ENCODE measurements around the gene CGNL1.

The CGNL1 gene

DNA sequence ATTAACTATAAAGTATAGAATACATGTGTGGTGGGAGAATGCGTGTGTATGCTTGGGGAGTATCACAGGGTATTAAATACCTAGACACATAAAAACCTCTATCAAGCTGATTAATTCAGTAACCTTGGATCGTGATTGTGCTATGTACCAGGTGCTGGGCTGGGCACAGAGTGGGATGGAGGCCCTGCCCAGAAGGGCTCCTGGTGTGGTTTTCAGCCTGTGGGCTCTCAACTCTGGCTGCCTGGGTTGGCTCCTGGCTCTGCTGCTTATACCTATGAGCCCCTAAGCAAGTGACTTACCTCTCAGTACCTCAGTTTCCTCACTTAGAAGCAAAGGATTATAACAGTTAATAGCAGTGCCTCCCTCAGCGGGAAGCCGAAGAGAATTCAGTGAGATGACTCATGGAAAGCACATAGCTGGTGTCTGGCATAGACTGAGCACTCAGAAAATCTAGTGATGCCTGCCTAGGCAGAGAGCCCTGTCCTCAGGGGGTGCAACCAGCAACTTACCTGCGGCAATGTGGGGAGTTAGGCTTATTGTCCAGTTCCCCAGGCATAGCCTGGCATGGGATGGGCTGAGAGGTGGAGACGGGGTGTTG, 124.8 kb downstream of the CGNL1 start:
- DNase-seq (ENCODE audit: low spot score) = no peak

DNA sequence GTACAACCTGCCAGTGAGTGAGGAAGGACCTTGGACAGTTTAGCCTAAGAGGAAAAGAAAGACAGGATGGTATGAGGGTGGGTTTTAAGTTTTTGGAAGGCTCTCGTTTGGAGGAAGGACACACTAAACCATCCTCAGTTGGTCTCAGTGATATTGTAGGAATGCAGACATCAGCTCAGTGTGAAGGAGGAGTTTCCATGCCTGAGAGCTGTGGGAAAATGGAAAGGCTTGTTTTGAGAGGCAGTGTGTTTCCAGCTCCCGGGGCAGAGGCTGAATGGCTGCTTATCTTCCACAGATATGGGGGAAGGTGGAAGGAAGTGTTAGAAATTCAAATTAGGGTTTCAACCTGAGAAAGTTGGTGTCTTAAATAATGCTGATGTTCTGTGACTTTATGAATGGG, 125.8 kb downstream of the CGNL1 start:
- no peak for DNase-seq (ENCODE audit: low spot score)

DNA sequence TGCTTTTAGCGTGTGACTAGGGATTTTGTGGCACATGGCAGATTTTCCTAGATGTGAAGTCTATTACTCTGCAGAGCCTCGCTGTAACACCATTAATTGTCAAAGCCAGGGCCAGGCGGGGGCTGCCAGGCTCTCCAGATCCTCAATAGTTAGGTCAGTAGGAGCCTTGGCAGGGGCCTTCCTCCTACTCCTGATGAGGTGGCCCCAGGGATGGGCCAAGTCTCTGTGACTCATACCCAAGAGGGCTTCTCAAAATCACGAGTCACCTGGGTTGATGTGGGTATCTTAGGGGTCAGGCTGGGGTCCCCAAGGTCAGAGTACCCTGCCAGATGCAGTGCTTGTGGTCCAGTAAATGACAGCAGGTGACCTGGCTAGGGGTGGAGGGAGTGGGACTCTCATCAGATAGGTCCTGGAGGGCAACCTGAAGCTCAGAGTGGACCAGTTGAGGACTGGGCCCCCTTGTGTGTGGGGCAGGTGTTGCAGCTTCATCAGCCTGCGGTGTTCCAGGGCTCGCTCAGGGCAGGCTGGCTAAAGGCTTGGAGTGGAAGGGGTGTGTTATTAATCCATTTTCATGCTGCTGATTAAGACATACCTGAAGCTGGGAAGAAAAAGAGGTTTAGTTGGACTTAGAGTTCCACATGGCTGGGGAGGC, 126.9 kb downstream of the CGNL1 start:
- no peak for DNase-seq (ENCODE audit: low spot score)

DNA sequence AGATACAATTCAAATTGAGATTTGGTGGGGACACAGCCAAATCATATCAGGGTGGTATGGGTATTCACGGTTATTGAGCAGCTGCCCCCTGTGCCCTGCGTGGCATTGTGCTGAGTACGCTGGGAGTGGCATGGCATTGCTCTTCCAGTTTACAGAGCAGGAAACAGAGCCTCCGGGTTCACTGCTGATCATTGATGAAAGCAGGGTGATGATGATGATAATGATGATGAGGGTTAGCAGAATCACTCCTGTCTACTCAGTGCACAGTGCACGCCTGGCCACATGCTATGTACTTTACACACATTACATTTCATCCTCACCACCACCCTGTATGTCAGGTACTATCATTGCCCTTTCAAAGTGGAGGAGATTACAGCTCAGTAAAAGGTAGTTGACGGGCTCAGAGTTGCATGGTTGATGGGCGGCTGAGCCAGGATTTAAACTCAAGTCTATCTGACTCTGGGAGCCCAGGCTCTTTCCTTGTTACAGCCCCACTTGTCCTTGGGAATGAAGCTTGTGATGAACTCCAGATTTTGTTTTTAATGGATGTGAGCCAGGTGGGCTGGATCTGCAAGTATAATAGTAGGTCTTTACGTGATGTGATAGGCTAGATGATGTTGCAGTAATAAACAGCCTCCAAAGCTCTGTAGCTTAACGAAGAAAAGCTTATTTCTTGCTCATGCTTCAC, 127.8 kb downstream of the CGNL1 start:
- no peak for DNase-seq (ENCODE audit: low spot score)

DNA sequence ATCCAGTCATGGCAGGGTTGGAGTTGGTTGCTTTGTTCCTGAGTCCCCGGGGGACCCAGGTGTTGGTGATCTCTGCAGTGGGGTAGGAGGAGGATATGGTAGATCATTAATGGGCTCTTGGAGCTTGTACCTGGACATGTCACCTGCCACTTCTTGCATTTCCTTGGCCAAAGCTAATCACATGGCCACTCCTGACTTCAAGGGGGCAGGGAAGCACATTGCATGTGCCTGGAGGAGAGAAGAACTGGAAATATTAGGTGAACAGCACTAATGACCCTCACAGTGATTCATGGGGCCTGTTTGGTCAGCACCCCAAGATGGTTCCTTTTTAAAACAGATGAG, 128.3 kb downstream of the CGNL1 start:
- no peak for DNase-seq (ENCODE audit: low spot score)

DNA sequence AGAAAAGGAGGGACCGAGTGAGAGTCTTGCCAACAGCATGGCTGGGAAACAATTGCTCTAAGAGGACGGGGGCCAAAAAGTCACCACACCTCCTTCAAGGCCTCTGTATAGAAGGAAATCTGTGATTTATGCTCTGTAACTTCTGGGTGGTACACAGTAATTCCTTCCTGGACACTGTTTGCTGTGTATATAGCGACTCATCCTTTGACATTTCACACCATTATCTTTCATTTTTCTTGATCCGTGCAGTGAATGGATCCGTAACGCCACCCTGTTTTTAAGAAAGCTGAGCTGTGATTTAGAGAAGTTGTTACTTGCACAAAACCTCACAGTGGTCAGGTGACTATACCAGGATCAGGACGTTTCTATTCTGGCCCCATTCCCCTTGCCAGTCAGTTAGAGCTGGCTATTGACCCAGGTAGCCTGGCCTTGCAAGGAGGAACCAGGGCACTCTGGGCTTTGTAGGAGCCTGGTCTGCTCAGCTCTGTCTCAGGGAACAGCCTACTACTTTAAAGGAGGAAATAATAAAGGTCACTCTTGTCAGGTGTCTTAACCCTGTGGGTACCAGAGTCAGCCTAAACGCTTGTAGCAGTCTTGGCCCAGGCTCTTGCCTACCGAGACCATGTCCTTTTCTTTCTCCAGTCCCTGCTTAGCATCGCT, 128.9 kb downstream of the CGNL1 start:
- DNase-seq (ENCODE audit: low spot score) = no peak

DNA sequence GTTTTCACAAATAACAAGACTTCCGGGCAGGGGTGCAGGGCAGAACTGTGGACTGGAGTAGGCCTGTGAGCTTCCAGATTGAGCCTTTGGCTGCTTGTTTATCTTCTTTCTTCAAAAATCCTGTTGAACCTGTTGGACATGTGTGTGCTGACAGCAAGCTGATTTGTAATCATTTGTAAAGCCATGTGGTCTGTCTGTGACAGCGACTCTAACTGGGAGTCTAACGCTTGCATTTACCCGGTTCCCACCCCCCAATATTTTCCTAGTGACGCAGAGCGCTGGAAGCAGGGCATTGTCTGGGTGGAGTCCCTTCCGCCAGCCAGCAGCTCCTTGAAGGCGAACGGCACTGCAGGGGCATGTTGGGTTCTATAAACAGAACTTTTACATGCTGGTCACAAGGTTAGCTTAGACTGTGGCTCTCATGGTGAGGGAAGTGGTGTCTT, 129.7 kb downstream of the CGNL1 start:
- DNase-seq (ENCODE audit: low spot score) = no peak

DNA sequence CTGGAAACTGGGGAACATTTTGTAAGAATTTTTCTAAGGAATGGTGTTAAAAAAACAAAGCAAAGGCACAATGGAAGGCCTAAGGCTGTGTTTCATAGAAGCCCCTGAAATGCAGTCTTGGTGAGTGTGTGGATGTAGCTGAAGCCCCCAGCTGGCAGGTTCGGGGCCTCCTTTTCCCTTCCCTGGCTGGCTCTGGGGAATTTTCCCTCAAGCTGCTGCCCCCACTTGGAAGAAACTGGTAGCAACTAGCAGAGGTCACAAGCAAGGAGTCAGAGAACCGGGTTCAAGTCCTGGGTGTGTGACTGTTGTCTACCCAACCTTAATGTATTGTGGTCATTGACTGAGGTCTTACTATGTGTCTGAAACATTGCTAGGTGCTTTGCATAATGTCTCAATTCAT, 130.1 kb downstream of the CGNL1 start:
- no peak for DNase-seq (ENCODE audit: low spot score)

DNA sequence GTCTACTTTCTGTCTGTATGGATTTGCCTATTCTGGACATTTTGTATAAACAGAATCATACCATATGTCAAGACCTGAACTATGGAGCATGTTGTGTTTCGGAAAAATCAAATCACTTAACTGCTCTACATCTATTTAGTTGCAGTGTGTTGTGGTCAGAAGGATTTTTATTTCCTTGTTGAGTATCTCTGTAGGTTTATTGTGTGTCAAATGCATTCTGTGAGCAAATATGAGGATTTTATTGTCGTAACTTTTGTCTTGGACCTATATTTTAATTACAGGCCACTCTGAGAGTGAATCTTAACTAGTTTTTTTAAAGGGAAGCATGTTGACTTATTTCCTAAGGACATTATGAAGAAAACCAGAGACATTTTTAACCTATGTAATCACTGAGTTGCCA, 130.8 kb downstream of the CGNL1 start:
- DNase-seq (ENCODE audit: low spot score) = no peak

DNA sequence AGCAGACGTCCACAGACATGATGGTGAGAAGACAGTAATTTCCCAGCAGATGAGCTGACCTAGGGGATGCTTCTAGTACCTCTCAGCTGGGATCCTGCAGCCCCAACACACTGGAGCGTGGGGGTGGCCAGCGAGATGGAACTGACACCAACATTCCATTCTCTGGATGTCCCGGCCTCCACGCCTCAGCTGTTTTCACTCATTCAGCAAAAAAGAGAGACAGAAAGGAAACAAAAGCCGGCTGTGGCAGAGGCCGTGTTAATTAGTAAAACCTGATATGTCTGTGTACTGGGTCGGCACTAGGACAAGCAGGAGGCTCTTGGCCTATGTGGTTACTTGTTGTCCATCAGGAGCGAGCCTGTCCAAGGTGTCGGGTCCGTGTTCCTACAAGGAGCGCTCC, 132.8 kb downstream of the CGNL1 start:
- no peak for DNase-seq (ENCODE audit: low spot score)

DNA sequence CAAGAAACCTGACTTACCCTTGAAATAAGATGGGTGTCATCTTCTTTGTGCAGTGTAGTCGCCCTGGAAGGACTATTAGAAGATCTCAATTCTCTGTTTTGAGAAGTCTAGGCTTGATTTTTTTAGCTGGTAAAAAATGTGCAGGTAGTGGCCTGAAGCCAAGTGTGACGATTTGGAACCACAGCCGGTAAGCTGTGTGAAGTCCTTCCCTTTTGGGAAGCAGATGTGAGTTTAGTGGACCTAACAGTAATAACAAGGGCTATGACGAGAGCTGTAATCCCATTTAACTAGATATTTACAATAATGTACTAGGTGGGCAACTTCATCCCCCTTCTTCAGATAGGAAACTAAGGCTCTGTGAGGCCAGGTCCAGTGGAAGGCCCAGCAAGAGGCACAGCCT, 133.7 kb downstream of the CGNL1 start:
- no peak for DNase-seq (ENCODE audit: low spot score)

DNA sequence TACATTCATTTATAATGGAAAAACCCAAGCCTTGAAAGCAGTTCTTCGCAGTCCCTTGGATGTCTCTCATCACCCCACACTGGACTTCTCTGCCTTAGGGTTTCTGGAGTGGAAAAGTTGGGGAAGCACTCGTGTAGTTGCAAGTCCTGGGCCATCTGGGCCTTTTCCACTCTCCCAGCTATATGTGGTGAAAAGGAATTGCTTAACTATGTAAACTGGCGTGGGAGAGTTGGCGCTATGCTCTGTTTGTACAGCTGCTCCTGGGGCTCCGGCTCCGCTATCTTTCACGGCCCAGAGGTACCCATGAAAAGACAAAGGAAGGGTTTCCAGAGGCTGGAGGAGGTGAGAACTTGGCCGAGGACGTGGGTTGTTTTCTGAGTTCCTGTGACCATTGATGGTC, 134.3 kb downstream of the CGNL1 start:
- no peak for DNase-seq (ENCODE audit: low spot score)

DNA sequence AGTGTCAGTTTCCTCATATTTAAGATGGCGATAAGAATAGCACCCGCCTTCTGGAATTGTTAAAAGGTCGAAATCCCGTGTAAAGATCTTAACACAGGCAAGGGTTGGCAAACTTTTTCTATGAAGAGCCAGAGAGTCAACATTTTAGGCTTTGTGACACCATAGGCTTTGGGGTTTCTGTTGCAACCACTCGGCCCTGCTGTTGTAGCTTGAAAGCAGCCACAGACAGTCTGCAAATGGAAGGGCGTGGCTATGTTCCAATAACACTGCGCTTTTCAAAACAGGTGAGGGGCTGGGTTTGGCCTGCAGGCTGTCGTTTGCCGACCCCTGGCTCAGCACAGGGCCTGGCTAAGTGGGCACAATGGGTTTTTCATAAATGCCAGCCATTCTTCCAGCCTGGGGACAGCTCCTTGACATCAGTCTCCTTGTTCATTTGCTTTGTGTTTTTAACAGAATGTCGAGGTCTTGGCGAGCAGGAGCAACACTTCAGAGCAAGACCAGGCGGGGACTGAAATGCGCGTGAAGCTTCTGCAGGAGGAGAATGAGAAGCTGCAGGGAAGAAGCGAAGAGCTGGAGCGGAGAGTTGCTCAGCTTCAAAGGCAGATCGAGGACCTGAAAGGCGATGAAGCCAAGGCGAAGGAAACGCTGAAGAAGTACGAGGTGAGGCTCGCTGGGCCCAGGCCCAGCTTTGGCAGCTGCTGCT, 140.2 kb downstream of the CGNL1 start:
- no peak for DNase-seq (ENCODE audit: low spot score)

DNA sequence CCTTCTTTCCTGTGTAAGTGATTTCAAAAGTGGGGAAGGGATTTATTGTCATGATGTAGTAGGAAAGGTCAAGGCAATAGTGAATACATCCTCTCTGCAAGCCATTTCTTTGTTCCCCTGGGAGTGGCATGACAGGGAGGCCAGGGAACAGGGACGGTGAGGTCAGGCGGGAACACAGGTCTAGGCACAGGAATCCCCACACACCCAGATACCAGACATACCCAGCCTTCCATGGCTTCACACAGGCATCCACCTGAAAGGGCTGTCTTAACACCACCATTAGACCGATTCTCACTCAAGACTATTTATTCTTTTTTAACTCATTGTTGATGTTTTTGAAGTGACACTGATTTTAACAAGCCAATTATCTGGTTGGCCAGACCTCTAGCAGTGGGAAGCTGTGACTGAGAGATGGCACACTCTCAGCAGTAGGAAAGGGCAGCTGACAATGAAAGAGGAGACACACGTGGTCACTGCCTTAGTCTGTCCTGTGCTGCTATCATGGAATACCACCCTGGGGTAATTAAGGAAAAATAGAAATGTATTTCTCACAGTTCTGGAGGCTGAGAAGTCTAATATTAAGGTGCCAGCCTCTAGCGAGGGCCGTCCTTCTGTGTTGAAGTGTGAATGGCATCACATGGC, 140.8 kb downstream of the CGNL1 start:
- no peak for DNase-seq (ENCODE audit: low spot score)

DNA sequence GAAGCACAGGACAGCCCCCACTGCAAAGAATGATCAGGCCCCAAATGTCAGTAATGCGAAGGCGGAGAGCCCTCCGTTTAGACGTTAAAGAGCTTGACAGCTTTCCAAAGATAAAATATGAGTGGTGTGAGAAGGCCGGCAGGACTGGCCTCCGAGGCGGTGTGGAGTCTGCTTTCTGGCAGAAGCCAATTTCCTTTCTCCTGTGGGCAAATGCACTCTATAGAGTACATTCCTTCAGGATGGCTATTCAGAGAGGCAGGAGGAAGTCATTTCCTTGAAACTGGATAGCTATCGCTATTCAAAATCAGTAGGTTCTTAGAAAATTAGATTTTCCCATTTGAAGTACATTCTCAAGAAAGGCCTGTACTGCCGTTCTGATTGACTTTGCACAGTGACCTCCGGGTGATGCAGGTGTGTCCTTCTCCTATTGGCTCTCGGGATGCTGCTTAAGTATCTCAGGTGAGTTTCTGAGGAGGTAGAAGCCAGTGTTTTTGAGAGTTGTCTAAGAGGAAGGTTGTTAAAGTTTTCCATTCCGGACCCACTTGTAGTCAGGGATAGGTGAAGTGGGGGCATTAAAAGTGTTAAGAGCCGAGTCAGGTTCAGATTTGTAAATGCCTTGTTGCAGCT, 142.6 kb downstream of the CGNL1 start:
- no peak for DNase-seq (ENCODE audit: low spot score)

DNA sequence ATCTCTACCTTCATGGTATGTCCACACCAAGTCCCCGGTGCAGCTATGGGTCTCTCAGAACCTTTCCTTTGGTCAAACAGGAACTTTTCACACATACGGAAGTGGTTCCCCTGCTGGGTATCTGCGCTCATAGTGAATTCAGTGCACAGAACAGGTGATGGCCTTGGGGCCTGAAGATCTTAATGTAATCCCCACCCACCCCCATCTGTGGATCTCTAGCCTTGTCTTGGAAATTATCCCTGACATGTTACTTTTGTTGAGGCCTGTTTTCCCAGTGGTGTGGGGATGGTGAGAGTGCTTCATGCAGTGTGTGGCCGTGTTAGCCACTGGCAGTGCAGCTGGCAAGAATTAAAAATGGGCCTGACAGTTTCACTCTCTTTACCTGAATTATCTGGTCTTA, 143.5 kb downstream of the CGNL1 start:
- no peak for DNase-seq (ENCODE audit: low spot score)

DNA sequence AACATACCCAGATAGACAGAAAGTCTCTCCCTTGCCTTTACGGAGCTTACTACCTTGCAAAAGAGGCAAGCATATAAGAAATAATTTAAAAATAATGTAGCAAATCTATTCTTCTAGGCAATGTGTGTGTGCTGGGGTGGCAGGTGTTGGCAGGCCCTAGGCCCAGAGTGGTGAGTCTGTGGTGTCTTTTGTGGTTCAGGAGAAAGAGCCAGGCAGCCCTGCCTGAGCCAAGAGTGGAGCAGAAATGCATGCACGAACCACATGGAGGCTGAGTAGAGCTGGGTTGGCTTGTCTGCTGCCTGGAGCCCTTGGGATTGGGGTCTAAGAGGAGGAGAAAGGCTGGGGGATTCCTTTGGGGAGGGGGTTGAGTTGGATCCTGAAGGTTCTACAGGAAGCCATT, 145.2 kb downstream of the CGNL1 start:
- no peak for DNase-seq (ENCODE audit: low spot score)

DNA sequence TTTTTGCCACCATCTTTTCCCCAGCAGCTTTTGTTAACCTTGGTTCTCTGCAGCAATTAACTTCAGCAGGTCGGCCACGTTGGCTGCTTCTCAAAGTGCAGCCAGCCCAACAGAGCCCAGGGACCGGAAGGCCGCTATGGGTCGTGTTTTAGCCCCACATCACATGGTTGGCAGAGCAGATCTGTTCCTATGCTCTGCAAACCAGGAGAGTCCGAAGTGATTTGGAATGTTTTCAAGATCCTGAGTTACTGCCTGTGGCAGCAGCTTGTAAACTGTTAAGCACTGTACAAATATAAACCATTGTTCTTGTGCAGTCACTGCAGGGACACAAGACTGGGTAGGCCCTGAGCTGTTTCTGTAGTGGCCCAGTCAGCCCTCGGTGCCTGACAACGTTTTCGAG, 145.8 kb downstream of the CGNL1 start:
- no peak for DNase-seq (ENCODE audit: low spot score)

DNA sequence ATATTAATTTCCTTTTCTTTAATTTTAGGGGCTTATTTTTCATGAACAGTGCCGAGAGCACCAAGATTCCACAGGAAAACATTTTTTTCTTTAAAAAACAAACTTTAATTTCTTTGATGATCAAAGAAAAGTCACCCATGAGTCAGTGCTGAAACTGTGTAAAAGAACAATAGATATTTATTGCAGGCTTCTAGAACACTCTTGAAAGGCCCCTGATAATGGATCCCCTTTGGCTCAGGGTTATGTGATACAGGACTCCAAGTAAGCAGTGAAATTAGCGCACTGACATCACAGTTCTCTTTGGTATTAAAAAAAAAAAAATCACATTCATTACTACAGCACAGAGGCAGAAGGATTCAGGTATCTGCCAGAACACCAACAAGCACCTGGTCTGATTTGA, 149.3 kb downstream of the CGNL1 start:
- DNase-seq (ENCODE audit: low spot score) = no peak

DNA sequence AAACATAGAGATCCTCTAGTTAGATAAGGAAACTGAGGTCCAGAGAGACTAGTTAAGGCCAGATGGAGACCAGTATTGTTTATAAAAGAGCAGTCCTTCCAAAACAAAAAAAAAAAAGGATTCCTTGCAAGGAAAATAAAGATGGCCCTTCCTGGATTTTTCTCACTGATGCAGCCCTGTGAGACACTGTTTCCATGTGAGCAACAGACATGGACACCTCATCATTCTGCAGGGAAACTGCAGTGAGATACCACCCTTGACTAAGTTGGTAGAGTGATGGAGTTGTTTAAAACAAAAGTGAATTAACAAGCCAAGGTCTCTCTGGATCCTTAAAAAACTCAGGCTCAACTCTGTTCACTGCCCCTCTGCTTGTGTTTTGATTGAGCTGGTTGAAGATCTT, 149.8 kb downstream of the CGNL1 start:
- DNase-seq (ENCODE audit: low spot score) = no peak

DNA sequence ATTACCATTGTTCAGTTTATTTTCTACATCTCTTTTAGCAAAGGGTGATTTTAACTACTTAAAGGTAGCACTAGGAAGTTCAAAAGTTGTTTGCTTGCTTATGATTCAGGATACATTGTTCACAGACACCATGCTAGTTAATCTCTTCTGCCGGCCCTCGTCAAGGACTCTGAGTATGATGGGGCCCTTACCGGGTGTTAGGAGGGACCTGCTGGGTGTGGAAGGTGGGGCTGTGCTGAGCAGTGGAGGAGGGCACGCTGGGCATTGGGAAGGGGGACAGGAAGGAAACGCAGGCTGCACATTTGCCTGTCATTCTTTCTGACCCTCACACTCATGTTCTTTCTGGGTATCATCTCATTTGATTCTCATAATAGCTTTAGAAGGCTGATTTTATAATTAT, 150.3 kb downstream of the CGNL1 start:
- DNase-seq (ENCODE audit: low spot score) = no peak
